ENCODE measurements around the gene TMEM243.

Gene TMEM243

DNA sequence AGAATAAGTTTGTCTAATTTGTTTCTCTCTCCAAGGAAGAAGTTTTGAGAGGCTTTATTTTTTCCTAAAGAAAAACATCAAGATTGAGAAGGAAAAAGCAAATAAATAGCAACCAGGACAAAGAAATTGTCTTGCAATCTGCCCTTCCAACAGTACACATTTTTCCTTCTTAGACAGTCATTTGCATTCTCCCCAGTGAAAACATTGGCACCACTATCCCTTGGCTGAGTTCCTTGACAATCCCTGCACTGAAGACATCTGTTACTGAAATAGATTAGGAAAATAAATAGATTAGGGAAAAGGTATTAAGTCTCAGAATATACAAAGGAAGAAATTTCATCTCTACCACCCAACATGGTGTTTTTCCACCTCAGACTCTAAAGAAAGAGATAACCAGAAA is 12.2 kb upstream of the TMEM243 start:
- TF ChIP-seq CTCF (IDR thresholded peaks at IDR 0.05; ENCODE audit: insufficient read depth, low read length, missing control alignments) = no peak
- POLR2A ChIA-PET = no interaction called here
- CTCF ChIA-PET = interaction anchor here (1.5 kb wide), 1 partner anchor 184 kb away, joined by 4 read pairs; no protein-coding TSS in a partner anchor
- DNase-seq (ENCODE audit: low read depth, low spot score) = no peak
- no peak overlapping the region for H3K4me3 ChIP-seq (ENCODE audit: low read depth, low read length)

- ChIA-PET POLR2A (no interaction called here), CTCF (interaction anchor here (0.8 to 1.5 kb wide), 3 partner anchors 12 to 301 kb away, joined by 3 to 4 read pairs (median 3); partner anchors contain the start of gene TMEM243)
- no peak overlapping the region for H3K4me3 ChIP-seq (ENCODE audit: low read depth, low read length)
- TF ChIP-seq CTCF (IDR thresholded peaks at IDR 0.05; ENCODE audit: insufficient read depth, low read length, missing control alignments) = no peak
- DNase-seq (ENCODE audit: low read depth, low spot score) = no peak
Measured at GRCh38 chr7:87231258-87231657, 11.7 kb upstream of the TMEM243 start.

DNA sequence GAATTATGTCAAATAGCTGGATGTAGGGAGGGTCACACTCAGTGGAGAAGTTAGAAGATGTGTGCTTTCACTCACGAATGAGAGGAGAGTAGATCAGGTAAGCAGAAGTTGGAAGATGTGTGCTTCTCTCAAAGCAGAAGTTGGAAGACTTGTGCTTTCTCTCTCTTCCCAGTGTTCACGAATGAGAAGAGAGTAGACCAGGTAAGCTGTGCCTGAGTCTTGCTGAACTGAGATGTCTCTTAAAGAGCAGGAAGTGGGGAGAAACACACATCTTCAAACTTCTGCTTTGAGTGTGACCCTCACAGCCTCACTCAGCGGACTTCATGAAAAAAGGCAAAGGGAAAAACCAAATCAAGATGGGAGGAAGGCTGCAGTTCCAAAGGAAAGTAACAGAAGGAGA is 7.0 kb upstream of the TMEM243 start:
- no peak overlapping the region for H3K4me3 ChIP-seq (ENCODE audit: low read depth, low read length)
- POLR2A ChIA-PET = no interaction called here
- CTCF ChIA-PET = interaction anchor here (1.1 kb wide), 1 partner anchor 10 kb away, joined by 4 read pairs; no protein-coding TSS in a partner anchor
- DNase-seq (ENCODE audit: low read depth, low spot score) = no peak
- TF ChIP-seq CTCF (IDR thresholded peaks at IDR 0.05; ENCODE audit: insufficient read depth, low read length, missing control alignments) = no peak

DNA sequence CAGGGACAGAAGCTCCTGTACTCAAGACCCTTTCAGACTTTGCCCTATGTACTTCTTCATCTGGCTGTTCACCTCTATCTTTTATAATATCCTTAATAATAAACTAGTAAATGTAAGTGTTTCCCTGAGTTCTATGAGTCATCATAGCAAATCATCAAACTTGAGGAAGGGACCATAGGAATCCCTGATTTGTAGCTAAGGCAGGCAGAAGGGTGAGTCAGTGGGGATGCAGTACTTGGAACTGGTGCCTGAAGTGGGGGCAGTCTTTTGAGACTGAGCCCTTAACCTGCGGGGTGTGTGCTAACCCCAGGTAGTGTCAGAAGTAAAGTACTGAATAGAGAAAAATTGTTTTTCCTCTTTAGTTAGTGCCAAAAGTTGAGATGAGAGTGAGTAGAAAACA is 6.2 kb upstream of the TMEM243 start:
- CTCF ChIA-PET = interaction anchor here (1.1 kb wide), 1 partner anchor 10 kb away, joined by 4 read pairs; no protein-coding TSS in a partner anchor
- POLR2A ChIA-PET = no interaction called here
- H3K4me3 ChIP-seq (ENCODE audit: low read depth, low read length) = no peak overlapping the region
- DNase-seq (ENCODE audit: low read depth, low spot score) = no peak
- no peak for TF ChIP-seq CTCF (IDR thresholded peaks at IDR 0.05; ENCODE audit: insufficient read depth, low read length, missing control alignments)

DNA sequence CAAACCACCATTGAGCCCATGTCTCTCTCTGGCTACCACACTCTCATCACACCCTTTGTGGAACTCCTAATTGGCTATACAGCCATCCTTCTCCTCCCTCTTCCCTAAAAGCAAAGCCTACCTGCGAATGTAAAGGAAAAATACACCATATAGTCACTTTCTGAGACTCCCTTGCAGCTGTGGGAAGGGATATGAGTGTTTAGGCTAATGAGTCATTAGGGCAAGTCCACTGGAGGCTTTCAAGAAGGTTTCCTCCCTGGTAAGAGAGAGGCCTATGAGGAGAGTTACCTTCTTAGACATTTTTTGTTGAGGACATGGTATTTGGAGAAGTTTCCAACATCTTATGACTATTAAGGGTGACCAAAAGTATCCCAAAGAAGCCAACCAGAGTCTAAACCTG is 4.1 kb upstream of the TMEM243 start:
- H3K4me3 ChIP-seq (ENCODE audit: low read depth, low read length) = no peak overlapping the region
- ChIA-PET CTCF (interaction anchor here (5.4 kb wide), 1 partner anchor 14 kb away, joined by 26 read pairs; no protein-coding TSS in a partner anchor), POLR2A (no interaction called here)
- DNase-seq (ENCODE audit: low read depth, low spot score) = no peak
- TF ChIP-seq CTCF (IDR thresholded peaks at IDR 0.05; ENCODE audit: insufficient read depth, low read length, missing control alignments) = no peak

DNA sequence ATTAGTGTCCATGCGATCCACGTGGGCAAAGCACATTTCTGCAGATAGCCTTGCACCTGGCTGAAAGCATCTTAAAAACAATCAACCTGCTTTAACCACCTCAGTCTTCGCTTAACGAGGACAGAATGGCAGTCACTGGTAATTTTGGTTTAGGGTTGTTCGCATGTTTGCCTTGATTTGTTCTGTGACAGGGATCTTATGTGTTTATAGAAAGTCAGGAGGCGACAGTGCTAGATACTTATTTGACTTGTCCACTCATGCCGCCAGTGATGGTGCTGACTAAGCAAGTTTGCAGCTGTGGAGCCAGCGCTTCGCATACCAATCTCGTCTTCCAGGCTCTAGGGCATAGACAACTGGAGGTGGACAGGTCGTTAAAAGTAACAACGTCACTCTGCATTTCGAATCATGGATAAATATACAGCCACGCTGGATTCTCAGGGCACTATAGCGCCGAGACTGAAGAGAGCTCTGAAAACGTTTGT is 1.2 kb upstream of the TMEM243 start:
- ChIA-PET POLR2A (interaction anchor here (1.0 to 2.3 kb wide), 4 partner anchors 14 to 289 kb away, joined by 4 to 21 read pairs (median 4); partner anchors contain the start of gene DMTF1), CTCF (interaction anchor here (2.0 to 5.4 kb wide), 3 partner anchors 16 to 195 kb away, joined by 5 to 26 read pairs (median 8); no protein-coding TSS in a partner anchor)
- peak overlapping the region; percentile 93 for H3K4me3 ChIP-seq (ENCODE audit: low read depth, low read length)
- no peak for DNase-seq (ENCODE audit: low read depth, low spot score)
- no peak for TF ChIP-seq CTCF (IDR thresholded peaks at IDR 0.05; ENCODE audit: insufficient read depth, low read length, missing control alignments)
